ENCODE results near the gene CFP.

DNA sequence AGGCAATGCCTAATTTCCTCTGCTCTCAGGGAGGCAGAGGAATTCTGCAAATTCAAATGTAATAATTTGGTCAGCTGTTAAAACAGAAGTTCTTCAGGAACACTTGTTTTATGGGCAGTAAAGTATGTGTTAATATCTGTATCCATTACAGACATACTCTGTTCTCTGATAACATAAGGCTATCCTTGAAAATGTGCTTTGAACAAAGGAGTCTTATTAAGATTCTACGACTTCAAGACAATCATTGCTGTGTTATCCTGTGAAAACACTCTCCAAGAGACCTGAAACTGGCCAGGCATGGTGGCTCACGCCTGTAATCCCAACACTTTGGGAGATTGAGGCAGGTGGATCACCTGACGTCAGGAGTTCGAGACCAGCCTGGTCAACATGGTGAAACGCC lies 1.9 kb upstream of the CFP start:
- TF ChIP-seq POLR2A (IDR thresholded peaks at IDR 0.05; ENCODE audit: low read depth, low read length) (no peak), POLR2AphosphoS5 (IDR thresholded peaks at IDR 0.05; ENCODE audit: low read depth, low read length) (no peak)
